ENCODE measurements around the gene VPS26B. TPM values are rescaled to one million over a fixed set of nuclear protein-coding genes. Genes with fewer than 3 reads are reported as not detected.
A peak's percentile ranks its signal among the peaks of the same experiment; 100 is the strongest.
"Not testable (repeated sequence)": the region's sequence is repeated elsewhere in the genome, so short reads cannot be mapped to it uniquely, and the experiment has no call there.

Gene VPS26B
- total RNA-seq, 1 donor from 2014 or later: 36.1 TPM

DNA sequence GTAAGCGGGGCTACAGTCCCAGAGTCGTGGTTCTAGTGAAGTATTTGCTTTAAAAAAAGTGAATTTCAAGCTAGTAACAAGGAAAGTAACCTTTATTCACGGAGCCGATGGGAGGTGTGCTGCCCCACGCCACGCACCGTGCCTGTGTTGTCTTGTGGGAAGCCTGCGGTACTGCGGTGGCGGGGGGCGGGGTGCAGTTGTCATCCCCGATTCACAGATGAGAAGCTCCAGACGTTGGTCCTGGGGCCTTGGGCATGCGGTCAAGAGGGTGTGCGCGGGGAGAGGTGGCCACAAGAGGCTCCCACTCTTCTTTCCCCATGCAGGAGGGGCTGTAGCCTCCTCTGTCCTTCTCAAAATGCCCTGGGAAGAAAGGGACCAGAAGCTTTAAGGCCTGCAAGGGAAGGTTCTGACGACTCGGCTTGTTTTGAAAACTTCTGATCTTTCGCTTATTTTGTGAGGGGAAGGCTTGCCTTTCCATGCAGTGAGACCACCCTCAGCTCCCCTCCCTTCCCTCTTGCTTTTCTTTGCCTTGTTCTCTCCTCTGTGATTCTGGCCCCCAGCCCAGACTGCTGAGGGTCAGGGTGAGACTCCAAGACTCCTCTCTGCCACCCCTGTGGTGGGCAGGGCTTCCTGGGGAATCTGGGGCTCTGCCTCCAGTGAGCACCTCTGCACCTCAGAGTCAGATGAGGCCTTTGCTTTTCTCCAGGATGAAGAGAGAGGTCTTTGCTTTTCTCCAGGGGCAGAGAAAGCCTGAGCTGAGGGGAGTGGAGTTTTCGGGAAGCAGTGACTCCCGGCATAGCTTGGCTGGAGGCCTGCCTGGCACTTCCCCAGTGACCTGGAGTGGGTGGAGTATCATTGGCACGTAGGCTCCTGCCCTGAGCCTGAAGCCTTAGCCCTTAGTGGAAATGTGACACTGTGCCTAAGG lies 57.9 kb downstream of the VPS26B start:
- peaks cover 2% of the 10 kb centered on the region for H3K4me1 ChIP-seq
- TF ChIP-seq POLR2AphosphoS5 (IDR thresholded peaks at IDR 0.05; ENCODE audit: insufficient read depth in 1 of 2, low read depth in 1 of 2): no peak
- TF ChIP-seq POLR2A (IDR thresholded peaks at IDR 0.05): no peak
- peak; percentile 74 to 77 for DNase-seq (ENCODE audit: extremely low spot score in 2 of 2)
- H3K9me3 ChIP-seq: no peaks in the 10 kb centered on the region
- H3K27me3 ChIP-seq: no peaks in the 10 kb centered on the region
- no peak overlapping the region for H3K4me3 ChIP-seq
- intact Hi-C loops (cut with DNase I): no loop called here
- H3K36me3 ChIP-seq: no peaks in the 10 kb centered on the region
- H3K27ac ChIP-seq: no peak overlapping the region

DNA sequence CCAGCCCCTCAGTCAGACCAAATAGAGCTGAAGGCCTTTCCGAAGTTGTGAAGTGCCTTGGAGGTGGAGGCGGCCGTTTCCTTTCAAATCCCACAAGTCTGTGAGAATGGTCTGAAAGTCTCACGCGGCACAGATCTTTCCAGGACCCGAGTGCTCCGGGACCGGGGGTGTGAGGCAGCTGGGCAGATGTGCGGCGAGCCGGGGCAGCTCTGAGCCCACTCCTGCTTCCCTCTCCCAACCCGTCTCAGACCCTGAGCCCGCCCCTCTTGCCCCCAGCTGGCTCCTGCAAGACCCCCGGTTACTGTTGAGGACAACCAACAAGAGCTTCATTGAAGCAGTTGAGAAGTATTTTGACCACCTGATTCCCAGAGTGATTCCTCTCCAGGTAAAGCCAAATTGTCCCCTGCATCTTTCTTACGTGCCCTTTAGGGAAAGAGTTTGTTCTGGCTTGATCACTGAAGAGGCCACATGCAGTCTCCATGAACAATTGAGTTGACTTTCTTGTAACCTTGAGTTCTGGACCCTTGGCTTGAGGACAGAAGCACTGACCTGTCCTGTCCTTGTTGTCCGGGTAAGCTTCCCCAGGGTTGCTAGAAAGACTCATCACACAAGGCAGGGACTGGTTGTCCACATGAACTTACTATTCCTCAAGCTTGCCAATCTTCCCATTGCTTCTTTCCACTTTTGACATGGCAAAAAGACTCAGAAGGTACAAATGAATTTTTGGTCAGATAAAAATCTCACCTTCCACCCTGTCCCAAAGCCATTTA lies 59.2 kb downstream of the VPS26B start:
- Histone ChIP-seq H3K9me3 (no peaks in the 10 kb centered on the region), H3K4me1 (no peaks in the 10 kb centered on the region), H3K36me3 (no peaks in the 10 kb centered on the region), H3K27me3 (no peaks in the 10 kb centered on the region), H3K27ac (no peak overlapping the region), H3K4me3 (no peak overlapping the region)
- TF ChIP-seq POLR2A (IDR thresholded peaks at IDR 0.05) (no peak), POLR2AphosphoS5 (IDR thresholded peaks at IDR 0.05; ENCODE audit: insufficient read depth in 1 of 2, low read depth in 1 of 2) (no peak)
- TF ChIP-seq, protein P1, sequence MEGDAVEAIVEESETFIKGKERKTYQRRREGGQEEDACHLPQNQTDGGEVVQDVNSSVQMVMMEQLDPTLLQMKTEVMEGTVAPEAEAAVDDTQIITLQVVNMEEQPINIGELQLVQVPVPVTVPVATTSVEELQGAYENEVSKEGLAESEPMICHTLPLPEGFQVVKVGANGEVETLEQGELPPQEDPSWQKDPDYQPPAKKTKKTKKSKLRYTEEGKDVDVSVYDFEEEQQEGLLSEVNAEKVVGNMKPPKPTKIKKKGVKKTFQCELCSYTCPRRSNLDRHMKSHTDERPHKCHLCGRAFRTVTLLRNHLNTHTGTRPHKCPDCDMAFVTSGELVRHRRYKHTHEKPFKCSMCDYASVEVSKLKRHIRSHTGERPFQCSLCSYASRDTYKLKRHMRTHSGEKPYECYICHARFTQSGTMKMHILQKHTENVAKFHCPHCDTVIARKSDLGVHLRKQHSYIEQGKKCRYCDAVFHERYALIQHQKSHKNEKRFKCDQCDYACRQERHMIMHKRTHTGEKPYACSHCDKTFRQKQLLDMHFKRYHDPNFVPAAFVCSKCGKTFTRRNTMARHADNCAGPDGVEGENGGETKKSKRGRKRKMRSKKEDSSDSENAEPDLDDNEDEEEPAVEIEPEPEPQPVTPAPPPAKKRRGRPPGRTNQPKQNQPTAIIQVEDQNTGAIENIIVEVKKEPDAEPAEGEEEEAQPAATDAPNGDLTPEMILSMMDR (IDR thresholded peaks at IDR 0.05): no peak
- DNase-seq (ENCODE audit: extremely low spot score in 2 of 2): peak; percentile 65 to 84
- intact Hi-C loops (cut with DNase I): no loop called here

DNA sequence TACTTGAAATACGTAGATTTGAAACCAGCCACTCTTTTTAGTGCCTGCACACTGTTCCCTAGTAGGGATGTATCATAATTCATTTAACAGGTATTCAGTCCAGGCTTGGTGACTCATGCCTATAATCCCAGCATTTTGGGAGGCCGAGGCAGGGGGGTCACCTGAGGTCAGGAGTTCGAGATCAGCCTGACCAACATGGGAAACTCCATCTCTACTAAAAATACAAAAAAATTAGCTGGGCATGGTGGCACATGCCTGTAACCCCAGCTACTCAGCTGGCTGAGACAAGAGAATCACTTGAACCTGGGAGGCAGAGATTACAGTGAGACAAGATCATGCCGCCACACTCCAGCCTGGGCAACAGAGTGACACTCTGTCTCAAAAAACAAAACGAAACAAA lies 59.9 kb downstream of the VPS26B start:
- H3K27ac ChIP-seq; H3K27me3 ChIP-seq; H3K9me3 ChIP-seq; H3K36me3 ChIP-seq; H3K4me1 ChIP-seq; H3K4me3 ChIP-seq; intact Hi-C loops (cut with DNase I): not testable (repeated sequence)
- DNase-seq (ENCODE audit: extremely low spot score in 2 of 2): peak in 1 of 2 donors; percentile 5

DNA sequence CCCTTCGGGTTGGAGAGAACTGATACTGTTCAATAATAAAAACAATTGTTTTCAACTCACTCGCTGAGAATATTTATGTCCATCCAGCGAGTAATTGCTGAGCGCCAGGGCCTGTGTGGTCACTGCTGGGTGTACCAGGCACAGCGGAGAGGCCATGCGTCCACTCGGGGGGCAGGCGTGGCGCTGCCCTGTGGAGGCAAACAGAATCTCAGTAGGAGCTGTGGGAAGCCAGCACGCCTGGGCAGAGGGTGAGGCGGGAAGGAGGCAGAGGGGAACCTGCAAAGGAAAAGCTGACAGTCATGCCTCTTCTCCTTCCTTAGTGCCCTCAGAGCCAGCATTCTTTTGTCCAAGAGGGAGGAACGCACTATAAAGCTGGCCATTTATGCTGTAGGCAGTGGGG lies 63.1 kb downstream of the VPS26B start:
- H3K27ac ChIP-seq: no peak overlapping the region
- DNase-seq (ENCODE audit: extremely low spot score in 2 of 2): peak; percentile 61 to 64
- TF ChIP-seq POLR2A (IDR thresholded peaks at IDR 0.05) (no peak), POLR2AphosphoS5 (IDR thresholded peaks at IDR 0.05; ENCODE audit: insufficient read depth in 1 of 2, low read depth in 1 of 2) (no peak)
- TF ChIP-seq, protein P1 (IDR thresholded peaks at IDR 0.05): no peak

DNA sequence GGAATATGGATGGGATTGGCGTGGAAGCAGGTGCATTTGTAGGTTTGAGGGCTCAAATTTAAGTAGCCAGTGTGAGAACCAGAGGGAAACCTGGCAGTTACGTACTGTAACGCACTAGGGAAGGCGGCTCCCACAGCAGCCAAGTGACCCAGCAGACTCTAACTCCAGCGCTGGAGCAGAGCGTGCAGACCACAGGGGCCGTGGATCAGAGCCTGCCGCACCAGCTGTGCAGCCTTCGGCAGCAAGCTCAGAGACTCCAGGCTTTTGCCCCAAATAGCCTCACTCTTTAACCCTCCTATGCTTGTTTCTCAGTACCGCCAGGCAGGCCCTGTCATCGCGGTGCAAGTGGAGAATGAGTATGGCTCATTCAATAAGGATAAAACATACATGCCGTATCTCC lies 64.0 kb downstream of the VPS26B start:
- Histone ChIP-seq H3K4me3 (no peak overlapping the region), H3K9me3 (no peaks in the 10 kb centered on the region), H3K27me3 (no peaks in the 10 kb centered on the region), H3K36me3 (no peaks in the 10 kb centered on the region), H3K4me1 (no peaks in the 10 kb centered on the region), H3K27ac (no peak overlapping the region)
- peak; percentile 58 to 74 for DNase-seq (ENCODE audit: extremely low spot score in 2 of 2)
- TF ChIP-seq POLR2A (IDR thresholded peaks at IDR 0.05) (no peak), POLR2AphosphoS5 (IDR thresholded peaks at IDR 0.05; ENCODE audit: insufficient read depth in 1 of 2, low read depth in 1 of 2) (no peak)
- TF ChIP-seq, protein P1 (IDR thresholded peaks at IDR 0.05): no peak
- intact Hi-C loops (cut with DNase I): no loop called here

More for the DNA sequence above, 63.1 kb downstream of the VPS26B start:
- no peaks in the 10 kb centered on the region for H3K4me1 ChIP-seq
- no peak overlapping the region for H3K4me3 ChIP-seq
- intact Hi-C loops (cut with DNase I): no loop called here
- H3K9me3 ChIP-seq: no peaks in the 10 kb centered on the region
- H3K27me3 ChIP-seq: no peaks in the 10 kb centered on the region
- no peaks in the 10 kb centered on the region for H3K36me3 ChIP-seq
